GM19463 (cell line): Measurements from ENCODE around the gene COX8A.
"Not testable (repeated sequence)": the region's sequence is repeated elsewhere in the genome, so short reads cannot be mapped to it uniquely, and the experiment has no call there.

Source experiments
- ATAC-seq: cut with Tn5 transposase; IDR thresholded peaks from one replicate; pipeline ENCODE4 v1.9.1; 2021; ENCODE audit warnings: mild to moderate bottlenecking, moderate library complexity; ENCODE audit not compliant: unreplicated experiment

Gene COX8A

DNA sequence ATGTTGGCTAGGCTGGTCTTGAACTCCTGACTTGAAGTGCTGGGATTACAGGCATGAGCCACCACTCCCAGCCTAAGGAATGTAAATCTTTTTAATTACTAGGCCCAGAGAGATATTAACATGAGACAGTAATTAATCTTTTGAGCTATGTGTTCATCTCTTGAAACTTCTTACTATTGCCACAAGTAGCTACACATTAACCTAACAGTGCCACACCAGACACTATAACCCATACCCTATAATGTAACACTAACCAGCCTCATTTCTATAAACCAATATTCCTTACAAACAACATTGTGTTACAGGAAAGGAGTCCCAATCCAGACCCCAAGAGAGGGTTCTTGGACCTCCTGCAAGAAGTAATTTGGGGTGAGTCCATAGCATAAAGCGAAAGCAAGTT, 8.0 kb upstream of the COX8A start:
- no peak for ATAC-seq

- ATAC-seq: no peak
Measured at GRCh38 chr11:63969461-63969860, 5.0 kb upstream of the COX8A start.

DNA sequence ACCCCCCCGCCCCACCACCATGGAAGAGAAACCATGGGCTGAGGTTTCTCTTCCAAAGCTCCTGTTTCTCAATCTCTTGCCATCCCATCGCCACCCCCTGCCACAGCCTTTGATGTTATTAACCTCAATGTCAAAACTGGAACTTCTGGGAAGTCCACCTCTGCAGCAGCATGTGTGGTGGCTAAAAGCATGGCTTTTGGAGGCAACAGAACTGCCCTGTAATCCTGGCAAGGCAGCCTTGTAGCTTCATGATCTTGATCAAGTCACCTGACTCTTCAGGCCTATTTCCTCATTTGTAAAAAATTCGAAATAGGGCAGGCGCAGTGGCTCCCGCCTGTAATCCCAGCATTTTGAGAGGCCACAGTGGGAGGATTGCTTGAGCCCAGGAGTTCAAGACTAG, 3.5 kb upstream of the COX8A start:
- no peak for ATAC-seq

GRCh38 chr11:63973912-63974258, 535 bp upstream of the COX8A start:
- ATAC-seq: not testable (repeated sequence)

DNA sequence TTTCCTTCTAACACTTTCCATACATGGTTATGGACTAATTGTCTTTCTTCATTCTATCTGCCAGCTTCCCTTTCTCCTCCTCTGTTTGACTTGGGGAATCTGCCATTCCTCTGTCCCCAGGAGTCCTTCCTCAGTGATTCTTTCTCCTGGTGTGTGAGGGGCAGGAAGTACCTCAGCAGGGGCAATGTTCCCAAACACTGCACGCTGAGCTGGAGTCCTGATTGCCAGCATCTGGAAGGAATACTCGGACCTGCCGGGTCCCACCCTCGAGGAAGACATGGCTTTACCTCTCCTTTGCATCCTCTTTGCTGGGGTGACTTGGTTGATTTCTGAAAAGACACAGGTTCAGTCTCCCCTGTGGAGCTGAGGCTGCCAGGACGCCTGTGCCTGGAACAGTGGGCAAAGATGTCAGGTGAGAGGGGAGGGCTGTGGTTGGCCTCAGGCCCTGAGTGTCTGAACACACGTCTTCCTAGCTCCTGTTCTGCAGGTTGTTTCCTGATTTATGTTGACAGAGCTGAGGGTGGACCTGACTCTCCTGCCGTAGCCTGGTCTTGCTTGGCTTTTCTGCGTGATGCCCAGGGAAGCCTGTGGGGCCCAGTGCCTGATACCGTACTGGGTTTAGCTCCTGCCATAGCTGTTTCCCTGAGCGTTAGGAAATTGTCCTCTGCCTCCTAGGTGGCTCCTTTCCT, 4.3 kb downstream of the COX8A start:
- no peak for ATAC-seq

DNA sequence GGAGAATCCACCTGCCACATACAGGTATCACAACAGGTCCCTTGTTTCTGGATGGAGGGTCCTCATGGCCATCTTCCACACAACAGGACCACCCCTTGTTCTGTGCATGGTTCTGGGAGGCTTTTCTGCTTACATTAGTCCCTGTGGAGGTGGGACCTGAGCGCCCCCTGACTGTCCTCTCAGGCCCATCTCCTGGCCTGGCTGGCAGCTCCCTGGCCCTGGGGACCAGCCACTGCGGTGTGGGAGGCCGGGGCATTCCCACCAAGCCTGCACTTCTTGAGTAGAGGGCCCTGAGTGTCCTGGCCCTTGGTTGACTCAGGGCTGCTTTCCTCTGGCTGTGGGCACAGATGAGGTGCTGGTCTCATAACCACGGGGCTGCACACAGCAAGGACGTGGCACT, 5.0 kb downstream of the COX8A start:
- ATAC-seq: no peak

GRCh38 chr11:63985812-63986155, 11.4 kb downstream of the COX8A start:
- peak; percentile 40 for ATAC-seq

- peak; percentile 92 for ATAC-seq
Measured at GRCh38 chr11:63986156-63986931, 11.9 kb downstream of the COX8A start, which contains the start of gene OTUB1. TSS of gene OTUB1 (plus strand) at chr11:63986438. CDS start at chr11:63986457, 19 bp downstream.

DNA sequence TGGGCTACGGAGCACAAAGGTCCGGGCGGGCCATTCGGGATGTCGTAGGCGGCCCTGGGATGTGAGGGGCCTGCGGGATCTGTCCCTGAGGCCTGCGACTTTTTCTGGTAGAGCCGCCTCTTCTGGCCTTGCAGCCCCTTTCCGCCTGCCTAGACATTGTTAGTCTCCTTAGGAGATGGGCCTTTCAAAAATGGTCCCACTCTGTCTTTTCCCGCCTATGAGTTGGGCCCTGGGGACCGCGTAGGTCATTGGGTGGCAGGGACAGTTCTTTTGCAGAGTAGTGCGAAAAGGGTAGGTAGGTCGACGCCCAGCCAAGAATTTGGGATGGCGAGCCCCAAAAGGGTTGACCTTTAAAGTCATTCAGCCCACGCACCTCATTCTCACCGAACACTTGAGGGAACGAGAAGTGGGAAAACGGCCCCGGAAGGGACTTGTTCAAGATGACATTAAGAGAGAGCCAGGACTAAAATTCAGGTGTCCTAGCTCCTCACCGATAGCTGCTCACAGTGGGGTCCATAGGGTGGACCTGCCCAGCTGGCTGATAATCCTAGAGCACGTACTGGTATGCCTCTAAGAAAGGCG, 12.6 kb downstream of the COX8A start:
- no peak for ATAC-seq

GRCh38 chr11:63991558-63991957, 17.1 kb downstream of the COX8A start:
- no peak for ATAC-seq

GRCh38 chr11:63993100-63993499, 18.7 kb downstream of the COX8A start:
- no peak for ATAC-seq

DNA sequence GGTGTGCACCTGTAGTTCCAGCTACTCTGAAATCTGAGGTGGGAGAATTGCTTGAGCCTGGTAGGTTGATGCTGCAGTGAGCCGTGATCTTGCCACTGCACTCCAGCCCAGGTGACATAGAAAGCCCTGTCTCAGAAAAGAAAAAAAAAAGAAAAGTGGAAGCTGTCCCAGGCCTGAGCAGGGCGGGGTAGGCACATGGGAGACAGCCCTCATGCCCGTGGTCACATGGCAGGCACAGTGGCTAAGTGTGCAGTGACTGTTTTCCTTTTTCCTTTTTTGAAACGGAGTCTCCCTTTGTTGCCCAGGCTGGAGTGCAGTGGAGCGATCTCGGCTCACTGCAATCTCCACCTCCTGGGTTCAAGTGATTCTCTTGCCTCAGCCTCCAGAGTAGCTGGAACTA, 19.6 kb downstream of the COX8A start:
- ATAC-seq: no peak

DNA sequence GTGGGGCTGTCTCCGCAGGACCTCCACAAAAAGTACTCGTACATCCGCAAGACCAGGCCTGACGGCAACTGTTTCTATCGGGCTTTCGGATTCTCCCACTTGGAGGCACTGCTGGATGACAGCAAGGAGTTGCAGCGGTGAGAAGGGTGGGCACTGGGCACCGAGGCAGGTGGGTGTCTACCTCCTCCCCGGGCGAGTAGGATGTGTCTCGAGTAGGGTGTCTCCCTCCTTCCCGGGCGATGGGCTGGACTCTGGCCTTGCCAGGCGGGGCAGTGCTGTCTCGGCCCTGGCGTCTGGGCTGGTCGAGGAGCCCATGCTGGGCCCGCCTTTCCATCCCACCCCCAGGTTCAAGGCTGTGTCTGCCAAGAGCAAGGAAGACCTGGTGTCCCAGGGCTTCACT, 22.1 kb downstream of the COX8A start:
- no peak for ATAC-seq

- no peak for ATAC-seq
Measured at GRCh38 chr11:63997104-63997700, 22.8 kb downstream of the COX8A start.

DNA sequence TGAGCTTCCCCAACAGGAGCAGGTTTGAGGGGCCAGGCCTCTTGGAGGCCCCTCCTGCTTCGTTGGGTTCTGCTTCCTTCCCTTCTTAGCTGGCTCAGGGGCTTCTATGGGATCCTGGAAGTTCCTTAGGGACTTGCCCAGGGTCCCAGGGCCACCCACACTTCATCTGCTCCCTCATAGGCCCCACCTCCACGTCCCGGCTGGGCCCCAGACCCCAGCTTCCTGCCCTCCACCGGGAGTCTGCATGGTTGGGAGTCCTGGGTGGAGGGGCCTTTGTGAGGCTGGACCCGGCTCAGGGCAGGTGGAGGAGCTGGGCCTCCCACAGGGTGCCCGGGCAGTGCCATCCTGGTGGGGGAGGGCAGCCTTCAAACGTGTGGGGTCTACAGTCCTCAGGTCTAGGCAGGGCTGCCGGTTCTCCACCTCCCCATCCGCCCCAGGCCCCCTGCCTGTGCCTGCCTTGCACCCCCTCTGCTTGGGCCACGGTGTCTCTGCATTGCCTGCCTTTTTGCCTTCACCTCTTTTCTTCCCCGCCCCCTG, 23.4 kb downstream of the COX8A start:
- no peak for ATAC-seq

DNA sequence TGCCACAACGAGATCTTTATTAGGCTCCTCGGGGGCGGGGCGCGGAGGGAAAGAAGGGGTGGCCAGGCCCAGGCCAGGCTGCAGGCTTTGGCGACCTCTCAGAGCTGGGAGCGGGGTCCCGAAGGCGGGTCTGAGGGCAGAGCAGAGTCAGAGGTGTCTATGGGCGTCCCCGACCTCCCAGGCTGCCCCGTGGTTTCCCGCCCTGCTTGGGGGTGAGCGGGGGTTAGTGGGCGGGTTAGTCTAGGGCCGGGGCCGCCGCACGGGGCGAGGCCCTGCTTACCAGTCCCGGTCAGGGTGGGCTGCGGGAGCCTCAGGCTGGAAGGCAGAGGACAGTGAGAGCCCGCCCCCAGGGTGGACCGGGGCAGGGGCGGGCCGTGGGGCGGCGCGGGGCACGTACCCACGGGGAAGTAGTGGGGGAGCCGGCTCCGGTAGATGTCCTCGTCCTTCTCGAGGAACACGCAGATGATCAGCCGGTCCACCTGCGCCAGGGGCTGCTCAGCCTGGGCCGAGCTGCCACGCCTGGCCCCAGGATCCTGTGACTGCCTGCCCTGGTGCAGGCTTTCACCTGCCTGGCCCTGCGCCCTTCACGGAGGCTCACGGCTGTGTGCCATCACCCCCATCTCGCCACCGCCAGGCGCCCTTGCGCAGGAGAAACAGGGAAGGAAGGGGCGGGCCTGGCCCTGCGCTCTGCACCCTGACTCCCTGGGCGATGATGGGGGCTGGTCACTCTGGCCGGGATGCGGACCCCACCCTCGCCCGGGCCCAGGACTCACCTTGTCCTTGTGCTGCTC, 24.3 kb downstream of the COX8A start:
- no peak for ATAC-seq

DNA sequence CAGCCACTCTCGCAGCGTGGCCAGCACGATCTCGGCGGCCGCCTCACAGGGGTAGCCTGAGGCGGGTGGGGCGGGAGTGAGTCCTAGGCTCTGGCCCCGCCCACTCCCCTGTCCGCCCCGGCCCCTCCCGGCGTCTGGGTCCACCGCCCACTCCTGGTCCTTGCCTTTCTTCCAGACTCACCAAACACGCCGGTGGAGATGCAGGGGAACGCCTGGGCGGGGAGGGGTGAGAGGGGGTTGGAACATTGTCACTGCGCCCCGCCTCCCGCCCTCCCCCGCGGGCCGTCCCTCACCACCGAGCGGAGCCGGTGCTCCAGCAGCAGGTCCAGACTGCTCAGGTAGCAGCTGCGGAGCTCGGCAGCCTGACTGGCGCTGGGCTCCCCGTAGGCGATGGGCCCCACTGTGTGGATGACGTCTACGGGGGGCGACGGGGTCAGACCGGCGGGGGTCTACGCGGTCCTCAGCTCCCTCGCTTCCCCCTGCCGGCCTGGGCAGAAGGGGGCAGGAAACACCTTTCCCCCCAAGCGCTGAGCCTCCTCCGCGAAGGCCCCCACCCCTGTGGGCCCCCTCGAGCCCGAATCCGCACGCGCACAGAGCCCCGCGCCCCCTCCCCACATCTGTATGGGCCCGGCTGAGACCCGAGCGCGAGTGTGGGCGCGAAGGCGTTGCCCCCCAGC, 25.1 kb downstream of the COX8A start:
- no peak for ATAC-seq

DNA sequence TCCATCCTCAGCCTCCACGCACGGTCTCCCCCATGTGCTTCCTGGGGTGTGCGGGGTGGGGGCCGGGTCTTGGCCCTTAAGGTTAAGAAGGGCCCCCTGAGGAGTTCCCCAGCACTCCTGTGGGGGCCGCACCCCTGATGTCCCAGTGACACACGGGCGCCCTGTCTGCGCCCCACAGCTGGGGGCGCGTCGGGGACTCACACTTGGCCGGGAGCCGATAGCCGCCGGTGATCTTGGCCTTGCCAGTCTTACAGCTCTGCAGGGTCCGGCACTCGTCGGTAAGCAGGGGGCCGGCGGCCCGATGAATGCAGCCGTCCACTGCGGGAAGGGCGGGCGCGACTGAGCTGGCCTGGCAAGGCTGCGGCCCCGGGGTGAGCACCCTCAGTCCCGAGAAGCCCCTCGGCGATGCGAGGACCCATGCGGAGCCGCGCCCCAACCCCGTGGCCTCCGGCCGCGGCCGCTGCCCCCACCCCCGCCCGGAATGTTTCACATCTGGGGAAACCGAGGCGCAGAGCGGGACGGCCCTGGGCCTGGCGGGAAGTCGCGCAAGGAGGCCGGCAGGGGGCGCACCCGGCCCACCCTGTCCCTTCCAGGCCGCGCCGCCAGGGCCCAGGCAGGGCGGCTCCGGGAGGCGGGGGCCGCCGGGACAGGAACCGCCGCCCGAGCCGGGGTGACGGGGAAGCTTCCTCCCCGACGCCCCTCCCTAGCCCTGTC, 25.8 kb downstream of the COX8A start:
- peak; percentile 63 for ATAC-seq

GRCh38 chr11:64000740-64001483, 26.5 kb downstream of the COX8A start:
- ATAC-seq: no peak
